SK-N-SH (cell line): ENCODE results near the gene SLC52A3. TPM values are rescaled to one million over a fixed set of nuclear protein-coding genes. Genes with fewer than 3 reads are reported as not detected.
A peak's percentile ranks its signal among the peaks of the same experiment; 100 is the strongest.

ENCODE experiments used
- CTCF ChIA-PET: fragments of 300-600, 350-600 bp; formaldehyde crosslinking; extraction: SDS; loops from one replicate; lab custom pipeline; 2021; lab: Yijun Ruan, JAX
- POLR2A ChIA-PET: fragments of 350-600 bp; sonication (Branson Sonifier 250); formaldehyde crosslinking; extraction: SDS; loops from one replicate; lab custom pipeline; 2020; ENCODE audit warnings: antibody characterized with exemption, inconsistent platforms; lab: Yijun Ruan, JAX
- DNase-seq: peaks from one replicate; pipeline ENCODE4 v3.0.0; 2012
- H2AFZ ChIP-seq: fragments of 200-600 bp; sonication (generic); 2 replicates; pipeline ENCODE4 v1.8.1; 2016; ENCODE audit warnings: antibody characterized with exemption, mild to moderate bottlenecking, low read depth
- H3F3A ChIP-seq: fragments of 200-600 bp; sonication (generic); replicated peaks from 2 replicates; pipeline ENCODE3; 2016; ENCODE audit warnings: antibody characterized with exemption, mild to moderate bottlenecking; ENCODE audit not compliant: insufficient read depth
- H3K27ac ChIP-seq, 2 experiments: fragments of 200-500 bp in 1 of 2; fragments of 200-600 bp in 1 of 2; sonication (Bioruptor generic) in 1 of 2; sonication (generic), shearing (Covaris generic) in 1 of 2; 2 replicates each; pipeline versions ENCODE4 v1.5.1 to v1.6.1; 2014 to 2016; ENCODE audit warnings: low read depth in 2 of 2, inconsistent platforms in 1 of 2, low read length in 1 of 2, mild to moderate bottlenecking in 1 of 2, mixed read lengths in 1 of 2
- H3K27me3 ChIP-seq: fragments of 200-600 bp; sonication (generic), shearing (Covaris generic); 2 replicates; pipeline ENCODE4 v1.6.1; 2016; ENCODE audit warnings: mixed run types; ENCODE audit not compliant: insufficient read depth
- H3K36me3 ChIP-seq, 2 experiments: fragments of 200-500 bp in 1 of 2; fragments of 200-600 bp in 1 of 2; sonication (Bioruptor generic) in 1 of 2; sonication (generic) in 1 of 2; replicated peaks in 1 of 2; 2 replicates each; pipeline versions ENCODE3 to v1.5.1; 2014 to 2016; ENCODE audit warnings: low read length in 1 of 2, mild to moderate bottlenecking in 1 of 2; ENCODE audit not compliant: insufficient read depth in 2 of 2, control insufficient read depth in 1 of 2
- H3K4me1 ChIP-seq, 2 experiments: fragments of 200-500 bp in 1 of 2; fragments of 200-600 bp in 1 of 2; sonication (Bioruptor generic) in 1 of 2; sonication (generic), shearing (Covaris generic) in 1 of 2; 2 replicates each; pipeline versions ENCODE4 v1.5.1 to v1.6.1; 2014 to 2016; ENCODE audit warnings: low read depth in 1 of 2, low read length in 1 of 2, mixed run types in 1 of 2; ENCODE audit not compliant: insufficient read depth in 2 of 2, control insufficient read depth in 1 of 2
- H3K4me2 ChIP-seq: fragments of 200-600 bp; sonication (generic), shearing (Covaris generic); 2 replicates; pipeline ENCODE4 v1.6.1; 2017; ENCODE audit warnings: mixed run types
- H3K4me3 ChIP-seq, 2 experiments: fragments of 200-500 bp in 1 of 2; fragments of 200-600 bp in 1 of 2; sonication (Bioruptor generic) in 1 of 2; sonication (generic), shearing (Covaris generic) in 1 of 2; 2 replicates each; pipeline versions ENCODE4 v1.5.1 to v1.8.1; 2014 to 2016; ENCODE audit warnings: low read depth in 2 of 2, inconsistent platforms in 1 of 2, low read length in 1 of 2, mild to moderate bottlenecking in 1 of 2, mixed read lengths in 1 of 2, moderate library complexity in 1 of 2
- H3K79me2 ChIP-seq: fragments of 200-600 bp; sonication (generic); 2 replicates; pipeline ENCODE4 v1.8.1; 2017; ENCODE audit warnings: mild to moderate bottlenecking; ENCODE audit not compliant: insufficient read depth
- H3K9ac ChIP-seq: fragments of 200-600 bp; sonication (generic); 2 replicates; pipeline ENCODE4 v1.6.1; 2017; ENCODE audit warnings: mixed run types
- H3K9me2 ChIP-seq: fragments of 200-600 bp; sonication (generic); 2 replicates; pipeline ENCODE4 v1.6.1; 2017; ENCODE audit warnings: mixed run types
- H3K9me3 ChIP-seq: fragments of 200-600 bp; sonication (generic); 2 replicates; pipeline ENCODE4 v1.6.1; 2017; ENCODE audit warnings: mixed run types, mild to moderate bottlenecking, moderate library complexity
- H4K20me1 ChIP-seq: fragments of 200-600 bp; sonication (generic); 2 replicates; pipeline ENCODE4 v1.6.1; 2017; ENCODE audit warnings: mild to moderate bottlenecking, mixed run types; ENCODE audit not compliant: insufficient read depth
- EP300 ChIP-seq, 2 experiments: IDR thresholded peaks; 2 replicates each; pipeline versions ENCODE4 v1.4.0 to v1.6.1; 2012; ENCODE audit warnings: borderline replicate concordance in 1 of 2, low read depth in 1 of 2, low read length in 1 of 2
- EZH2phosphoT487 ChIP-seq: fragments of 200-600 bp; sonication (generic); IDR thresholded peaks from 2 replicates; pipeline ENCODE4 v1.6.1; 2017; ENCODE audit warnings: low read depth, mixed run types, mild to moderate bottlenecking, antibody characterized with exemption, moderate library complexity, borderline replicate concordance
- FOXJ3 ChIP-seq: sonication (generic); formaldehyde crosslinking; IDR thresholded peaks from 2 replicates; pipeline ENCODE4 v1.5.1; 2020; ENCODE audit warnings: mild to moderate bottlenecking, missing genetic modification reagents
- POLR2AphosphoS5 ChIP-seq: IDR thresholded peaks from 2 replicates; pipeline ENCODE4 v1.6.1; 2012; ENCODE audit warnings: low read depth, low read length
- TAF1 ChIP-seq: IDR thresholded peaks from 2 replicates; pipeline ENCODE4 v1.6.1; 2012; ENCODE audit warnings: low read depth, mild to moderate bottlenecking, low read length, moderate library complexity, borderline replicate concordance
- WGBS: methylation state at CpG from one replicate; pipeline ENCODE4 v1.1.6; 2017; ENCODE audit warnings: low lambda C conversion rate; 5-methylcytosine and 5-hydroxymethylcytosine counted together
- polyA plus RNA-seq, 3 experiments: library from polyadenylated mRNA; depleted of rRNA; stranded (reverse); fragments of >200 nt; gene quantifications; 2 replicates each; pipeline ENCODE4 v1.2.3, GENCODE V29; 2012
- TF ChIP-seq, protein P1 (sequence below): fragments of 150-350 bp; IDR thresholded peaks from 2 replicates; pipeline ENCODE4 v1.6.1; 2017; ENCODE audit warnings: antibody characterized with exemption, low read length, low read depth, borderline replicate concordance
- TF ChIP-seq, protein P2 (sequence below): fragments of 200-600 bp; sonication (generic); IDR thresholded peaks from 2 replicates; pipeline ENCODE4 v1.6.1; 2017; ENCODE audit warnings: antibody characterized with exemption, mild to moderate bottlenecking, moderate library complexity
- TF ChIP-seq, protein P3 (sequence below): IDR thresholded peaks from 2 replicates; pipeline ENCODE4 v1.4.0; 2012; ENCODE audit warnings: low read depth, borderline replicate concordance

The SLC52A3 gene
- polyA plus RNA-seq, 1 of the 3 experiments (the other 2 are of a cell fraction), result not detected

DNA sequence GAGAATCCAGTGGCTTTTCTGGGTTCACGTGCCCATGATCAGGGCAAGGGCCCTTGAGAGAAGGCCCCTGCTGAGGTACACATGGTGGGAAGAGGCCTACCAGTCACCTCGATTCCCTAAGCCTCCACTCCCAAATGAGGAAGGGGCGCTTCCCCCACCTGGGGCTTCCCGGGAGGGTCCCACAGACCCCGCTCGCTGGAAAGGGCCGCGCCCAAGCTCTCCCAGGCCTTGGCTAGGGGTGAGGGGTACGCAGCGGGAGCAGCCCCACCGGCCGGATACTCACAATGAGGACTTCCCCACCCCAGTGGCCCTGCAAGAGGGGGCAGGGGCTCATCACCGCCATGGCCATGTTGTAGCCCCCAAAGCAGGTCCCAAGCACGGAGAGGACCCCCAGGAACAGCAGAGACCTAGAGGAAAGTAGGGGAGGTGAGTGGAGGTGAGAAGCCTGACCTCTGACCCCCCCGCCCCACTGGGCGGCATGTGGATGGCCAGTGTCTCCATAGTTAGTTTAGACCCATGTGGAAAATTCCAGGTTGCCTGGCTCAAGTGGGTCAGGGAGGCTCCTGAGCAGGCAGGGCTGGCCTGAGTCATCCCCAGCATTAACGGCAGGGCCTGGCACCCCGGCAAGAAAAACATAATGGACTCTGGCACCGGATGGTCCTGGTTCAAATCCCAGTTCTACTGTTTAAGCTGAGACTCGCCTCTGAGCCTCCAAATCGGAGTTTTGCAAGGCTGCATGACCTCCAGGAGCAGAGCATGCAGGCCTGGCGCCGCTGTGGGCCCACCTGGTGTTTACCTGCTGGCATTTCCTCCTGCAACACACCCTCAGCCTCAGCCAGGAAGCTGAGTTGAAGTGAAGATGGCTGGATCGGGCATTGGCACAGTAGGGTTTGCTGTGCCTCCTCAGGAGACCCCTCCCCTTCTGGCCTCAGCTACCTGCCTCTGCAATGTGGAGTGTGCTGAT, 6.6 kb downstream of the SLC52A3 start (continued):
- TF ChIP-seq, protein P1, sequence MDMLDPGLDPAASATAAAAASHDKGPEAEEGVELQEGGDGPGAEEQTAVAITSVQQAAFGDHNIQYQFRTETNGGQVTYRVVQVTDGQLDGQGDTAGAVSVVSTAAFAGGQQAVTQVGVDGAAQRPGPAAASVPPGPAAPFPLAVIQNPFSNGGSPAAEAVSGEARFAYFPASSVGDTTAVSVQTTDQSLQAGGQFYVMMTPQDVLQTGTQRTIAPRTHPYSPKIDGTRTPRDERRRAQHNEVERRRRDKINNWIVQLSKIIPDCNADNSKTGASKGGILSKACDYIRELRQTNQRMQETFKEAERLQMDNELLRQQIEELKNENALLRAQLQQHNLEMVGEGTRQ, result no peak
- TF ChIP-seq EZH2phosphoT487 (no peak), TAF1 (no peak)

DNA sequence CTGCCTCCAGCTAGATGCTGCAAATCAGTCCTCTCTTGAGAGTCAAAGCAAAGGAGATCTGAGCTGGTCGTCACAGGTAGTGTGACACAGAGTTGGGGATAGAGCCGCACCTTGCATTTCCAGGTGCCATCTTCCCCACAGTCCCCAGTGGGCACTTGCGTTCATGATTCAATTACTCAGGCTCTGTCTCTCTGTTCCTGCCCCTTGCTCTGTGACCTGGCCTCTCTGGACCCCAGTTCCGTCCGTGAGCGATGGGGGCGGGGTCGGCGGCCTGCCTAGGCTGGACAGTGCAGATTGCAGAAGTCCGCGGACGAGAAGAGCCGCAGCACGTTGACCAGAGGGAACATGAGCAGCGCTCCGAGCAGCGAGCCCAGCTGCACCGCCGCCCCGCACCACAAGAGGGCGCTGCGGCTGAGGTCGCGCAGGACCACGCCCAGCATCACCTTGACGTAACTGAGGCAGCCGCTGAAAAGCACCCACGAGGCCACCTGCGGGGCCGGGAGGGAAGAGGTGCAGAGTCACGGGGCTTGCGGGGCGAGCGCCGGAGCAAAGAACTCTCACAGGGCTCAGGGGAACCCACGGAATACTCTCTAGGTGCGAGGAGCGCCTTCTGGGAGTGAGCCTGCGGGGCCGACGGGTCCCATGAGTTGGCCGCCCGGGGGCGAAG, 7.4 kb downstream of the SLC52A3 start:
- Histone ChIP-seq H3K4me1 (peaks cover 0 to 3% of the 10 kb centered on the region in 2 experiments; a peak in 1 of 4 replicates), H3K79me2 (no peaks in the 10 kb centered on the region), H3K27me3 (peaks cover 13% of the 10 kb centered on the region; the same call in 1 of the 2 replicates), H3K4me2 (no peak overlapping the region), H2AFZ (no peak overlapping the region), H4K20me1 (no peaks in the 10 kb centered on the region), H3K9me2 (no peaks in the 10 kb centered on the region)
- DNase-seq, result peak; percentile 78
- POLR2A ChIA-PET, result interaction anchor here (0.8 kb wide), 1 partner anchor 240 kb away, joined by 3 read pairs; no protein-coding TSS in a partner anchor
- TF ChIP-seq, protein P2, sequence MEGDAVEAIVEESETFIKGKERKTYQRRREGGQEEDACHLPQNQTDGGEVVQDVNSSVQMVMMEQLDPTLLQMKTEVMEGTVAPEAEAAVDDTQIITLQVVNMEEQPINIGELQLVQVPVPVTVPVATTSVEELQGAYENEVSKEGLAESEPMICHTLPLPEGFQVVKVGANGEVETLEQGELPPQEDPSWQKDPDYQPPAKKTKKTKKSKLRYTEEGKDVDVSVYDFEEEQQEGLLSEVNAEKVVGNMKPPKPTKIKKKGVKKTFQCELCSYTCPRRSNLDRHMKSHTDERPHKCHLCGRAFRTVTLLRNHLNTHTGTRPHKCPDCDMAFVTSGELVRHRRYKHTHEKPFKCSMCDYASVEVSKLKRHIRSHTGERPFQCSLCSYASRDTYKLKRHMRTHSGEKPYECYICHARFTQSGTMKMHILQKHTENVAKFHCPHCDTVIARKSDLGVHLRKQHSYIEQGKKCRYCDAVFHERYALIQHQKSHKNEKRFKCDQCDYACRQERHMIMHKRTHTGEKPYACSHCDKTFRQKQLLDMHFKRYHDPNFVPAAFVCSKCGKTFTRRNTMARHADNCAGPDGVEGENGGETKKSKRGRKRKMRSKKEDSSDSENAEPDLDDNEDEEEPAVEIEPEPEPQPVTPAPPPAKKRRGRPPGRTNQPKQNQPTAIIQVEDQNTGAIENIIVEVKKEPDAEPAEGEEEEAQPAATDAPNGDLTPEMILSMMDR, result peak; percentile 60
- TF ChIP-seq EP300 (IDR thresholded peaks at IDR 0.05; ENCODE audit: borderline replicate concordance in 1 of 2, low read depth in 1 of 2, low read length in 1 of 2), result no peak
- TF ChIP-seq, all 33 proteins: peak for 1
- H3K36me3 ChIP-seq, result no peaks in the 10 kb centered on the region
- H3K9ac ChIP-seq, result no peak overlapping the region
- peak overlapping the region in 1 of 2 experiments; percentile 32; a peak in 1 of 4 replicates for H3K4me3 ChIP-seq
- WGBS, result 63% methylated on average over 26 of the region's 44 CpGs
- H3F3A ChIP-seq, result no peaks in the 10 kb centered on the region
- H3K9me3 ChIP-seq, result no peaks in the 10 kb centered on the region
- CTCF ChIA-PET, result interaction anchor here (0.6 to 2.9 kb wide), 20 partner anchors 9 to 218 kb away, joined by 3 to 21 read pairs (median 4); no protein-coding TSS in a partner anchor
- no peak overlapping the region for H3K27ac ChIP-seq

DNA sequence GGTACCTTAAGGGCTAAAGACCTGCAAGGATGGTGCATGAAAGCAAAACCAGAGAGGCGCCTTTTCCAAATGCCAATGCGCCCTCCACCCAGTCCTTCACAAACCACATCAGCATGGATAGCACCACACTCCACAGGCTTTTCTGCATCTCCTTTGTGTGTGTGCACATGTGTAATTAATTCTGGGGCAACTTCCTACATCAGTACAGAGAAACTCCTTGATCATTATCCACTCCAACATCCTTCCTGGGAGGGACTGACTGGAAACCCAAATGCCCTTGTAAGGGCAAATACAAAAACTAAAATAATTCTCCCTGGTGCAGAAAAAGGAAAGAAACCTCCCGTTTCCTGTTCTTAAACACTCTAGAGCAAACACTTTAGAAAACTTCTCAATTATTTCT, 10.8 kb downstream of the SLC52A3 start:
- Histone ChIP-seq H3K79me2 (no peaks in the 10 kb centered on the region), H3K36me3 (no peaks in the 10 kb centered on the region), H3K27me3 (peaks cover 13% of the 10 kb centered on the region; the same call in 1 of the 2 replicates), H3K4me3 (no peak overlapping the region), H3K9ac (no peak overlapping the region), H3K4me2 (no peak overlapping the region), H3K9me3 (no peaks in the 10 kb centered on the region), H3K27ac (no peak overlapping the region), H3F3A (no peaks in the 10 kb centered on the region), H4K20me1 (no peaks in the 10 kb centered on the region), H2AFZ (no peak overlapping the region), H3K9me2 (no peaks in the 10 kb centered on the region), H3K4me1 (peaks cover 0 to 3% of the 10 kb centered on the region in 2 experiments; a peak in 1 of 4 replicates)
- DNase-seq, result no peak
- CTCF ChIA-PET, result interaction anchor here (0.7 to 0.8 kb wide), 2 partner anchors 18 to 162 kb away, joined by 3 to 6 read pairs; no protein-coding TSS in a partner anchor
- TF ChIP-seq, protein P3, sequence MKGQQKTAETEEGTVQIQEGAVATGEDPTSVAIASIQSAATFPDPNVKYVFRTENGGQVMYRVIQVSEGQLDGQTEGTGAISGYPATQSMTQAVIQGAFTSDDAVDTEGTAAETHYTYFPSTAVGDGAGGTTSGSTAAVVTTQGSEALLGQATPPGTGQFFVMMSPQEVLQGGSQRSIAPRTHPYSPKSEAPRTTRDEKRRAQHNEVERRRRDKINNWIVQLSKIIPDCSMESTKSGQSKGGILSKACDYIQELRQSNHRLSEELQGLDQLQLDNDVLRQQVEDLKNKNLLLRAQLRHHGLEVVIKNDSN, result no peak
- TF ChIP-seq FOXJ3 (CRISPR knock-in tag) (no peak), POLR2AphosphoS5 (no peak), TAF1 (no peak)
- TF ChIP-seq, protein P1, result no peak
- TF ChIP-seq, protein P2, result no peak
- POLR2A ChIA-PET, result interaction anchor here (0.7 kb wide), 1 partner anchor 233 kb away, joined by 3 read pairs; no protein-coding TSS in a partner anchor
- 36% methylated on average over 3 of the region's 3 CpGs for WGBS
